H9 (cell line): ENCODE results near the gene KIF18B. TPM values are rescaled to one million over a fixed set of nuclear protein-coding genes. Genes with fewer than 3 reads are reported as not detected.

Source experiments
- DNase-seq: peaks from one replicate; pipeline ENCODE4 v3.0.0-alpha.2; 2017
- H2AFZ ChIP-seq: one replicate; pipeline ENCODE4 v1.6.1; 2013; ENCODE audit warnings: mild to moderate bottlenecking, low read length, control low read depth, moderate library complexity
- H2AK5ac ChIP-seq: 2 replicates; pipeline ENCODE4 v1.6.1; 2013; ENCODE audit warnings: low read length, control low read depth, mixed read lengths; ENCODE audit not compliant: insufficient read length
- H2BK120ac ChIP-seq: one replicate; pipeline ENCODE4 v1.6.1; 2013; ENCODE audit warnings: low read depth, mild to moderate bottlenecking, low read length, control low read depth, inconsistent platforms; ENCODE audit not compliant: poor library complexity, severe bottlenecking
- H2BK12ac ChIP-seq: 2 replicates; pipeline ENCODE4 v1.6.1; 2013; ENCODE audit warnings: low read length, control low read depth, mixed read lengths, low read depth; ENCODE audit not compliant: insufficient read length
- H2BK15ac ChIP-seq: 2 replicates; pipeline ENCODE4 v1.6.1; 2013; ENCODE audit warnings: low read depth, low read length, control low read depth
- H2BK20ac ChIP-seq: one replicate; pipeline ENCODE4 v1.6.1; 2013; ENCODE audit warnings: low read depth, mild to moderate bottlenecking, low read length, control low read depth, inconsistent platforms; ENCODE audit not compliant: poor library complexity, severe bottlenecking
- H2BK5ac ChIP-seq: 2 replicates; pipeline ENCODE4 v1.6.1; 2013; ENCODE audit warnings: low read length, control low read depth, mixed read lengths; ENCODE audit not compliant: insufficient read length
- H3K14ac ChIP-seq: 2 replicates; pipeline ENCODE4 v1.6.1; 2013; ENCODE audit warnings: low read length, control low read depth; ENCODE audit not compliant: insufficient read depth
- H3K18ac ChIP-seq: 2 replicates; pipeline ENCODE4 v1.6.1; 2013; ENCODE audit warnings: low read depth, mild to moderate bottlenecking, mixed read lengths, low read length, control low read depth; ENCODE audit not compliant: insufficient read length
- H3K23ac ChIP-seq: 2 replicates; pipeline ENCODE4 v1.6.1; 2013; ENCODE audit warnings: low read length, control low read depth, mixed read lengths, low read depth; ENCODE audit not compliant: insufficient read length
- H3K23me2 ChIP-seq: 2 replicates; pipeline ENCODE4 v1.6.1; 2013; ENCODE audit warnings: low read depth, mild to moderate bottlenecking, mixed read lengths, low read length, control low read depth; ENCODE audit not compliant: insufficient read length, poor library complexity, severe bottlenecking
- H3K27ac ChIP-seq: 2 replicates; pipeline ENCODE4 v1.5.1; 2013; ENCODE audit warnings: low read length, control low read depth, mixed read lengths, low read depth; ENCODE audit not compliant: insufficient read length
- H3K27me3 ChIP-seq: 2 replicates; pipeline ENCODE4 v1.6.1; 2013; ENCODE audit warnings: low read length, control low read depth, inconsistent platforms; ENCODE audit not compliant: insufficient read depth
- H3K4ac ChIP-seq: 2 replicates; pipeline ENCODE4 v1.6.1; 2013; ENCODE audit warnings: low read depth, mild to moderate bottlenecking, control low read depth, inconsistent platforms, low read length, moderate library complexity
- H3K4me1 ChIP-seq: 2 replicates; pipeline ENCODE4 v1.6.1; 2013; ENCODE audit warnings: low read length, control low read depth, inconsistent platforms; ENCODE audit not compliant: insufficient read depth
- H3K4me2 ChIP-seq: 2 replicates; pipeline ENCODE4 v1.6.1; 2013; ENCODE audit warnings: low read length, control low read depth, mixed read lengths; ENCODE audit not compliant: insufficient read length, insufficient read depth
- H3K56ac ChIP-seq: 2 replicates; pipeline ENCODE4 v1.6.1; 2013; ENCODE audit warnings: low read depth, mild to moderate bottlenecking, mixed read lengths, low read length, control low read depth; ENCODE audit not compliant: insufficient read length
- H3K79me1 ChIP-seq: 2 replicates; pipeline ENCODE4 v1.6.1; 2013; ENCODE audit warnings: low read depth, mild to moderate bottlenecking, moderate library complexity, low read length, control low read depth, inconsistent platforms; ENCODE audit not compliant: insufficient read depth, poor library complexity, severe bottlenecking
- H3K79me2 ChIP-seq: 2 replicates; pipeline ENCODE4 v1.6.1; 2013; ENCODE audit warnings: low read length, control low read depth, inconsistent platforms; ENCODE audit not compliant: insufficient read depth
- H3K9ac ChIP-seq: 2 replicates; pipeline ENCODE4 v1.6.1; 2013; ENCODE audit warnings: low read length, control low read depth, mixed read lengths; ENCODE audit not compliant: insufficient read length; ENCODE audit errors: extremely low read depth
- H3K9me3 ChIP-seq: one replicate; pipeline ENCODE4 v1.6.1; 2013; ENCODE audit warnings: low read depth, low read length, inconsistent platforms; ENCODE audit not compliant: control insufficient read depth
- H3T11ph ChIP-seq: one replicate; pipeline ENCODE4 v1.6.1; 2013; ENCODE audit warnings: mild to moderate bottlenecking, low read length, control low read depth, inconsistent platforms
- H4K20me1 ChIP-seq: one replicate; pipeline ENCODE4 v1.6.1; 2013; ENCODE audit not compliant: control insufficient read depth, insufficient read length, insufficient read depth
- H4K5ac ChIP-seq: 2 replicates; pipeline ENCODE4 v1.6.1; 2013; ENCODE audit warnings: low read depth, mild to moderate bottlenecking, mixed read lengths, low read length, control low read depth; ENCODE audit not compliant: insufficient read length
- H4K8ac ChIP-seq: replicated peaks from 2 replicates; pipeline ENCODE4 v1.6.1; 2013; ENCODE audit warnings: low read length, control low read depth, mixed read lengths, low read depth; ENCODE audit not compliant: insufficient read length
- H4K91ac ChIP-seq: 2 replicates; pipeline ENCODE4 v1.6.1; 2013; ENCODE audit warnings: low read depth, mild to moderate bottlenecking, moderate library complexity, mixed read lengths, low read length, control low read depth; ENCODE audit not compliant: insufficient read length
- H3K27ac Mint-ChIP-seq, 3 experiments: 2 replicates in 2 of 3; 3 replicates in 1 of 3; pipeline ENCODE4 v1.8.0; 2020 to 2021; ENCODE audit warnings: mixed read lengths in 3 of 3, mild to moderate bottlenecking in 1 of 3, moderate library complexity in 1 of 3
- H3K27me3 Mint-ChIP-seq: 2 replicates; pipeline ENCODE4 v1.8.0; 2021; ENCODE audit warnings: low read depth, mild to moderate bottlenecking, moderate library complexity, mixed read lengths
- H3K36me3 Mint-ChIP-seq, 3 experiments: 2 replicates in 2 of 3; 3 replicates in 1 of 3; pipeline ENCODE4 v1.8.0; 2020 to 2021; ENCODE audit warnings: low read depth in 3 of 3, mixed read lengths in 3 of 3; ENCODE audit not compliant: insufficient read depth in 1 of 3
- H3K4me1 Mint-ChIP-seq, 2 experiments: 2 replicates each; pipeline ENCODE4 v1.8.0; 2020; ENCODE audit warnings: mixed read lengths in 2 of 2
- H3K4me3 Mint-ChIP-seq, 2 experiments: 2 replicates in 1 of 2; 3 replicates in 1 of 2; pipeline ENCODE4 v1.8.0; 2020 to 2021; ENCODE audit warnings: mild to moderate bottlenecking in 2 of 2, mixed read lengths in 2 of 2, moderate library complexity in 1 of 2
- H3K9me3 Mint-ChIP-seq, 2 experiments: 2 replicates in 1 of 2; 3 replicates in 1 of 2; pipeline ENCODE4 v1.8.0; 2020; ENCODE audit warnings: mild to moderate bottlenecking in 2 of 2, mixed read lengths in 2 of 2, moderate library complexity in 1 of 2
- WGBS: extraction: QIAGEN DNeasy Blood & Tissue Kit; methylation state at CpG from one replicate; pipeline ENCODE4 v1.1.7; 2013; ENCODE audit warnings: missing lambda C conversion rate, low lambda C conversion rate, mixed read lengths; ENCODE audit not compliant: insufficient read length; ENCODE audit errors: extremely low coverage; 5-methylcytosine and 5-hydroxymethylcytosine counted together
- total RNA-seq: library from RNA; stranded (reverse); gene quantifications from 2 replicates; pipeline ENCODE4 v1.2.1, GENCODE V29; 2021
- TF ChIP-seq, protein P1 (sequence below): fragments of 200-600 bp; sonication (generic); conservative IDR thresholded peaks from 3 replicates; pipeline ENCODE4 v1.8.0; 2021; ENCODE audit warnings: antibody characterized with exemption, mild to moderate bottlenecking

The KIF18B gene
- total RNA-seq, 1 experiment from 2014 or later = 51.8 TPM

DNA sequence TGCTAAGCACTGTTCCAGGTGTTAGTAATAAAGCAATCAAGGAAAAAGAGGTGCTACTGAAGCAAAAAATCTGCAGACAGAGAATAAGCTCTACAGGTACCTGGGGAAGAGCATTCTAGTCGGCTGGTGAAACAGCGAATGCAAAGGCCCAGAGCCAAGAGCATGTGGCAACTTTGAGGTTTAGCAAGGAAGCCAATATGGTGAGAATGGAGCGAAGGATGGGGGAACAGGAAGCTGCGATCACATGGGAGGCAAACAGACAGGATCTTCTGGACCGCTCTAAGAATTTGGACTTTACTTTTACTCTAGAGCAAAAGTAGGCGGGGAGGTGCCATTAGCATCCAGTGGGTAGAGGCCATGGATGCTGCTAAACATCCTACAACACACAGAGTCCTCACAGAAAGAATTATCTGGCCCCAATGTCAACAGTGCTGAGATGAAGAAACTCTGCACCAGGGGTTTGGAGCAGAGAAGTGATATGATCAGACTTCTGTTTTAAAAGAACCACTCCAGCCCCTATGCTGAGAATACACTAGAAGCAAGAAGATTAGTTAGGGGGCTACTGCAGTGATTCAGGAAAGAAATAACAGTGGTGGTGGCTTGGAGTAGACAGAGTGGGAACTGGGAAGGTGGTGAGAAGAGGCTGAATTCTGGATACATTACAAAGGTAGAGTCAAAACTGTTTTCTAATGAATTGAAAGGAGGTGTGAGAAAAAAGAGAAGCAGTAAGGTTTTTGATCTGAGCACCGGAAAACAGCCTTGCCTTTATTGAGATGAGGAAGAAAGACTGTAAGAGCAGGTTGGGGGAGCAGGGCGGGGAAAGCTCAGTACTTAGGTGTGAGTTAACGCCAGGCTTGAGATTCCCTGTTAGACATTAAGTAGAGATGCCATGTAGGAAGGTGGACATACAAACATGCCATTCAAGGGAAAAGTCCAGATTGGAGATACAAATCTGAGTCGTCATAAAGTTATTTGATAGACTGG is 59.3 kb downstream of the KIF18B start:
- H3K4me2 ChIP-seq = no peak overlapping the region
- no peaks in the 10 kb centered on the region for H3K4me1 ChIP-seq
- no peak overlapping the region for H2BK15ac ChIP-seq
- no peak overlapping the region for H2BK120ac ChIP-seq
- no peak overlapping the region for H2AFZ ChIP-seq
- no peak overlapping the region for H3K4ac ChIP-seq
- H3K9ac ChIP-seq = no peak overlapping the region
- WGBS = no CpG with 5 or more reads among the region's 10 CpGs
- no peak overlapping the region for H3T11ph ChIP-seq
- no peak overlapping the region for H2BK20ac ChIP-seq
- H3K4me3 Mint-ChIP-seq = no peak overlapping the region
- H3K79me2 ChIP-seq = peaks cover 2% of the 10 kb centered on the region; the same call in 1 of the 2 replicates
- H3K4me1 Mint-ChIP-seq = no peaks in the 10 kb centered on the region
- H4K91ac ChIP-seq = no peak overlapping the region
- no peak overlapping the region for H2BK12ac ChIP-seq
- no peak overlapping the region for H3K23ac ChIP-seq
- no peak overlapping the region for H2AK5ac ChIP-seq
- no peak overlapping the region for H3K27ac Mint-ChIP-seq
- no peaks in the 10 kb centered on the region for H3K23me2 ChIP-seq
- H3K56ac ChIP-seq = no peak overlapping the region
- H3K27ac ChIP-seq = no peak overlapping the region
- no peak for DNase-seq
- H3K9me3 Mint-ChIP-seq = no peaks in the 10 kb centered on the region
- H3K79me1 ChIP-seq = peaks cover 4% of the 10 kb centered on the region
- H4K5ac ChIP-seq = no peak overlapping the region
- H3K9me3 ChIP-seq = no peaks in the 10 kb centered on the region
- TF ChIP-seq, protein P1, sequence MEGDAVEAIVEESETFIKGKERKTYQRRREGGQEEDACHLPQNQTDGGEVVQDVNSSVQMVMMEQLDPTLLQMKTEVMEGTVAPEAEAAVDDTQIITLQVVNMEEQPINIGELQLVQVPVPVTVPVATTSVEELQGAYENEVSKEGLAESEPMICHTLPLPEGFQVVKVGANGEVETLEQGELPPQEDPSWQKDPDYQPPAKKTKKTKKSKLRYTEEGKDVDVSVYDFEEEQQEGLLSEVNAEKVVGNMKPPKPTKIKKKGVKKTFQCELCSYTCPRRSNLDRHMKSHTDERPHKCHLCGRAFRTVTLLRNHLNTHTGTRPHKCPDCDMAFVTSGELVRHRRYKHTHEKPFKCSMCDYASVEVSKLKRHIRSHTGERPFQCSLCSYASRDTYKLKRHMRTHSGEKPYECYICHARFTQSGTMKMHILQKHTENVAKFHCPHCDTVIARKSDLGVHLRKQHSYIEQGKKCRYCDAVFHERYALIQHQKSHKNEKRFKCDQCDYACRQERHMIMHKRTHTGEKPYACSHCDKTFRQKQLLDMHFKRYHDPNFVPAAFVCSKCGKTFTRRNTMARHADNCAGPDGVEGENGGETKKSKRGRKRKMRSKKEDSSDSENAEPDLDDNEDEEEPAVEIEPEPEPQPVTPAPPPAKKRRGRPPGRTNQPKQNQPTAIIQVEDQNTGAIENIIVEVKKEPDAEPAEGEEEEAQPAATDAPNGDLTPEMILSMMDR = no peak
- no peak overlapping the region for H4K8ac ChIP-seq
- H3K27me3 Mint-ChIP-seq = no peaks in the 10 kb centered on the region
- H3K14ac ChIP-seq = no peak overlapping the region
- no peaks in the 10 kb centered on the region for H4K20me1 ChIP-seq
- no peaks in the 10 kb centered on the region for H3K27me3 ChIP-seq
- peaks cover 30 to 51% (median 30%) of the 10 kb centered on the region in 3 experiments; a peak in 6 of 7 replicates for H3K36me3 Mint-ChIP-seq
- H2BK5ac ChIP-seq = no peak overlapping the region
- H3K18ac ChIP-seq = no peak overlapping the region
